Retinal pigment epithelial cell (primary cell): ENCODE measurements around the gene SNX3.
"Not testable (repeated sequence)": the region's sequence is repeated elsewhere in the genome, so short reads cannot be mapped to it uniquely, and the experiment has no call there.

Source experiments
- DNase-seq: peaks from one replicate; pipeline ENCODE4 v3.0.0-alpha.2; 2010; ENCODE audit warnings: low read depth
- H3K4me3 ChIP-seq: 2 replicates; pipeline ENCODE4 v1.5.1; 2011; ENCODE audit warnings: mild to moderate bottlenecking, low read length, control low read depth, moderate library complexity
- CTCF ChIP-seq: conservative IDR thresholded peaks from 2 replicates; pipeline ENCODE4 v1.5.1; 2011; ENCODE audit warnings: low read depth, low read length, control low read depth, inconsistent platforms

The SNX3 gene

DNA sequence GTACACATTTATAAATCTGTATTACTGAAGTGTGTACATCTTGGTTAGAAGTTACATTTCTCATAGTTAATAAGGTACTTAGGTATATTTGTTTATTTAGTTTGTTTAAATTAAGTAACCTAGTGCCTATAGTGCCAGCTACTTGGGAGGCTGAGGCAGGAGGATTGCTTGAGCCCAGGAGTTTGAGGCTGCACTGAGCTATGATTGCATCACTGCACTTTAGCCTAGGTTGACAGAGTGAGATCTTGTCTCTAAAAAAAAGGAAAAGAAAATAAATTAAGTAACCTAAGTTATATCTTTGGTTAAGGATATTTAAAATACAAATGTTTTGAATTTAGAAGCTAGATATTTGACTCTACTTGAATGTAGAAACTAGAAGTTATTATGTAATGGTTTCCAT, 24.5 kb upstream of the SNX3 start:
- DNase-seq, result no peak
- no peak for TF ChIP-seq CTCF
- no peak overlapping the region for H3K4me3 ChIP-seq

DNA sequence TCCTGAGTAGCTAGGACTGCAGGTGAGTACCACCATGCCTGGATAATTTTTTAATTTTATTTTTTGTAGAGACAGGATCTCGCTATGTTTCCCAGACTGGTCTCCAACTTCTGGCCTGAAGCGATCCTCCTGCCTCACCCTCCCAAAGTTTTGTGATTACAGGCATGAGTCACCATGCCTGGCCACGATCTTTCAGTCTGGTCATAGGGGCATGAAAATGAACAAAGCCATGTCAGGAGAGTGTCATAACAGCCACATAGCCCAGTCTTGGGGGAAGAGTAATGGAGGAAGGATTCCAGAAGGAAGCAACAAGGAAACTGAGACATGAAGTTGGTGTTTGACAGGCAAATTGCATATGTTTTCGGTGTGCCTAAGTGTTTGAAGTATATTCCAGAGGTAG, 17.0 kb upstream of the SNX3 start:
- no peak overlapping the region for H3K4me3 ChIP-seq
- no peak for DNase-seq
- no peak for TF ChIP-seq CTCF

DNA sequence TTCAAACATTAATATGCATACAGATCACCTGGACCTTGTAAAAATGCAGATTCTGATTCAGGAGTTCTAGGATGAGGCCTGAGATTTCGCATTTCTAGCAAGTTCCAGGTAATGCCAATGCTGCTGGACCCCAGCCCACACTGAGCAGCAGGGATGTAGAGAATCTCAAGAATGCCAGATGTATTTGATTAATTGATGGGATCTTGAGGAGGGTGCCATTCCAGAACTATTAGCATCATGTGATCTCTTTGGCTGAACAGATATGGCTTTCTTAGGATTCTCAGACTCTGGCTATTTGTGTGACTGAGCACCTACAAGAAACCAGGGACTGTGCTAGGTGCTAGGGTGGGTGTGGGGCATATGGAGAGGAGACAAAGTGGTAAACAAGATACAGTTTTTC, 16.5 kb upstream of the SNX3 start:
- DNase-seq, result no peak
- no peak overlapping the region for H3K4me3 ChIP-seq
- TF ChIP-seq CTCF, result no peak

DNA sequence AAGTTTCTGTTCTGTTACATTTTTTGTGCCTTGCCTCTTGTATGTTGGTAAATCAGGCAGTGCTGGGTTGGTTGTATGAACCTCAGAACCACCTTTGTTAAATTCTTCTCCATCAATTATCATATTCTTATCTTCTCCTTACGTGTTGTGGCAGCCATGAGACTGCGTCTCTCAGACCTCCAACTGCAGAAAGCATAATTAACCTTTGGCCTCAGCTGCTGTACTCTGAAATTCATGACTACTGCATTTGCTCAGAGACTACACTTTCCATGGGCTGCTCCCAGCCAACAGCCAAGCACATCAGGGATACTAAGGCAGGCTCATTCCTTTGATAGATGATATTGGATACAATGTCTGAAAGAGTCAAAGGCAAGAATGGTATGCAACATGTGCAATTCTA, 15.1 kb upstream of the SNX3 start:
- no peak for TF ChIP-seq CTCF
- DNase-seq, result no peak
- H3K4me3 ChIP-seq, result no peak overlapping the region

DNA sequence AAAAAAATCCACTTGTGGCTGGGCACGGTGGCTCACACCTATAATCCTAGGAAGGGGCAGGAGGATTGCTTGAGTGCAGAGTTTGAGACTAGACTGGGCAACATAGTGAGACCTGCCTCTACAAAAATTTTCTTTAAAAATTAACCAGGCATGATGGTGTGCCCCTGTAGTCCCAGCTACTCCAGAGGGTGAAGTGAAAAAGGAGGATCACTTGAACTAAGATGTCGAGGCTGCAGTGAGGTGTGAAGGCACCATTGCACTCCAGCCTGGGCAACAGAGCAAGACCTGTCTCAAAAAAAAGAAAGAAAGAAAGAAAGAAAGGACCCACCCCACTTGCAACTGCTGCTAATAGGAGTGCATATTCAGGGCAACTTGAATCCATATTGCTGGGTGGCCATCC, 13.7 kb upstream of the SNX3 start:
- H3K4me3 ChIP-seq, result no peak overlapping the region
- DNase-seq, result no peak
- no peak for TF ChIP-seq CTCF

DNA sequence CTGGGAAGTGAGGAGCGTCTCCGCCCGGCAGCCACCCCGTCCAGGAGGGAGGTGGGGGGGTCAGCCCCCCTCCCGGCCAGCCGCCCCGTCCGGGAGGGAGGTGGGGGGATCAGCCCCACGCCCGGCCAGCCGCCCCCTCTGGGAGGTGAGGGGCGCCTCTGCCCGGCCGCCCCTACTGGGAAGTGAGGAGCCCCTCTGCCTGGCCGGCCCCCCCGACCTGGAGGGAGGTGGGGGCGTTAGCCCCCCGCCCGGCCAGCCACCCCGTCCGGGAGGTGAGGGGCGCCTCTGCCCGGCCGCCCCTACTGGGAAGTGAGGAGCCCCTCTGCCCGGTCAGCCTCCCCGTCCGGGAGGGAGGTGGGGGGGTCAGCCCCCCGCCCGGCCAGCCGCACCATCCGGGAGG, 9.1 kb upstream of the SNX3 start:
- not testable (repeated sequence) for H3K4me3 ChIP-seq, DNase-seq

DNA sequence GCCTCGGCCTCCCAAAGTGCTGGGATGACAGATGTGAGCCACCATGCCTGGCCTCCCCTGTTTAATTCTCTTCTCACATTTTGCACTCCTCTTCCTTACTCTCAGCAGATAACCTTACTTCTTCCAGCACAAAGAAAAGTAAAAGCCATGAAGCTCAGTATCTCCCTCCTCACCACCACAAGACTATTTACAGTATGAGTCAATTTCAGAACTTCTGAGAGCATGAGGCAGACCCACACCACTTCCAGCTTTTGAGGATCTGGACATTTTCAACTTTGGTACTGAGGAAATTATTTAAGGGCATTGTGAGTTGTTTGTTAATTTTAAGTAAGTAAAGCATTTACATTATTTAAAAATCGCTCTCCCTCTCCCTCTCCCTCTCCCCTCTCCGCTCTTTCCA, 8.0 kb upstream of the SNX3 start:
- DNase-seq, result no peak
- no peak overlapping the region for H3K4me3 ChIP-seq
- TF ChIP-seq CTCF, result no peak

DNA sequence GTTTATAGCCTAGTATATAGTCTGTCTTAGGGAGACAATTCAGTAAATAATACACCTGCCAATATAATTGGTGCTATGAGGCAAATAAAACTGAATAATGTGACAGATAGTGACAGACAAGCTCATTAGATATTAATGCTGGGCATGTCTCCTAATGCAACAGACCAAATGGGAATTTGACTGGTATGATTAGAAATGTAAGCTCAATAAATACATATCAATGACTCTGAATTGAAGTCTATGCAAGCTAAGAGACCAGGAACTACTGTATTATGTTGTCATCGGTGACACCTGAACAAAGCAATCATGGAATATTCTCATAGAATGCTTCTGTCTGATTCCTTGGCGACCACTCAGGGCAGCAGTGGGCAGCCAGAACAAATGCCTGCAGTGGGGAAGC, 2.5 kb upstream of the SNX3 start:
- TF ChIP-seq CTCF, result no peak
- DNase-seq, result no peak
- H3K4me3 ChIP-seq, result no peak overlapping the region
